ENCODE results near the gene ZNF747. TPM values are rescaled to one million over a fixed set of nuclear protein-coding genes. Genes with fewer than 3 reads are reported as not detected.

The ZNF747 gene
- total RNA-seq, 1 experiment from 2014 or later, result 10.9 TPM

DNA sequence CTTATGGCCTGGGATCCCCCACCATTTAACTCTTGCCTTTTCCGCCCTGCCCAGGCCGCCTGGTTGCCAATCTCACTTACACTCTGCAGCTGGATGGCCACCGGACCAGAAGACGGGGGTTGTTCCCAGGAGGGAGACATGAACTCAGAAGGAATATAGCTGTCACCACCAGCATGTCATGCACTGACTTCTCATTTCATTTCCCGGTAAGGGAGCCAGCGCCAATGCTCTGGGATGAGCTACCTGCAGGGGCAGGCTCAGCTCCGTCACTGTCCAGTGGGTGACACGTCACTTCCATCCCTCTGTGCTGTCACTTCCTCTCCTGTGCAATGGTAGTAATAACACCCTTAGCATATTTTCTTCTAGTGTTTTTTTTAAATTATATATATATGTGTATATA is 35.4 kb downstream of the ZNF747 start:
- no TSS peak for BruUV-seq (replicated peaks)
- no peaks in the 10 kb centered on the region for H3K4me1 ChIP-seq (ENCODE audit: control insufficient read depth, insufficient read depth, low read length)
- ChIA-PET CTCF (no interaction called here), POLR2A (no interaction called here)
- intact Hi-C loops (cut with micrococcal nuclease; ENCODE audit: unreplicated experiment) (no loop called here), in situ Hi-C loops (cut with HindIII; ENCODE audit: low pct_unique_long_range_greater_than_20kb, low sequenced_read_pairs) (no loop called here)
- no peaks in the 10 kb centered on the region for H3K27me3 ChIP-seq (ENCODE audit: control insufficient read depth, insufficient read depth, low read length)
- TF ChIP-seq CTCF (IDR thresholded peaks at IDR 0.05) (no peak), TCF7L2 (IDR thresholded peaks at IDR 0.05; ENCODE audit: low read depth, low read length) (no peak), POLR2AphosphoS5 (IDR thresholded peaks at IDR 0.05; ENCODE audit: low read depth, low read length) (no peak), SIN3A (IDR thresholded peaks at IDR 0.05; ENCODE audit: borderline replicate concordance, insufficient read depth, low read depth, low read length) (no peak)
- TF ChIP-seq, protein P1, sequence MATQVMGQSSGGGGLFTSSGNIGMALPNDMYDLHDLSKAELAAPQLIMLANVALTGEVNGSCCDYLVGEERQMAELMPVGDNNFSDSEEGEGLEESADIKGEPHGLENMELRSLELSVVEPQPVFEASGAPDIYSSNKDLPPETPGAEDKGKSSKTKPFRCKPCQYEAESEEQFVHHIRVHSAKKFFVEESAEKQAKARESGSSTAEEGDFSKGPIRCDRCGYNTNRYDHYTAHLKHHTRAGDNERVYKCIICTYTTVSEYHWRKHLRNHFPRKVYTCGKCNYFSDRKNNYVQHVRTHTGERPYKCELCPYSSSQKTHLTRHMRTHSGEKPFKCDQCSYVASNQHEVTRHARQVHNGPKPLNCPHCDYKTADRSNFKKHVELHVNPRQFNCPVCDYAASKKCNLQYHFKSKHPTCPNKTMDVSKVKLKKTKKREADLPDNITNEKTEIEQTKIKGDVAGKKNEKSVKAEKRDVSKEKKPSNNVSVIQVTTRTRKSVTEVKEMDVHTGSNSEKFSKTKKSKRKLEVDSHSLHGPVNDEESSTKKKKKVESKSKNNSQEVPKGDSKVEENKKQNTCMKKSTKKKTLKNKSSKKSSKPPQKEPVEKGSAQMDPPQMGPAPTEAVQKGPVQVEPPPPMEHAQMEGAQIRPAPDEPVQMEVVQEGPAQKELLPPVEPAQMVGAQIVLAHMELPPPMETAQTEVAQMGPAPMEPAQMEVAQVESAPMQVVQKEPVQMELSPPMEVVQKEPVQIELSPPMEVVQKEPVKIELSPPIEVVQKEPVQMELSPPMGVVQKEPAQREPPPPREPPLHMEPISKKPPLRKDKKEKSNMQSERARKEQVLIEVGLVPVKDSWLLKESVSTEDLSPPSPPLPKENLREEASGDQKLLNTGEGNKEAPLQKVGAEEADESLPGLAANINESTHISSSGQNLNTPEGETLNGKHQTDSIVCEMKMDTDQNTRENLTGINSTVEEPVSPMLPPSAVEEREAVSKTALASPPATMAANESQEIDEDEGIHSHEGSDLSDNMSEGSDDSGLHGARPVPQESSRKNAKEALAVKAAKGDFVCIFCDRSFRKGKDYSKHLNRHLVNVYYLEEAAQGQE (IDR thresholded peaks at IDR 0.05; ENCODE audit: insufficient read depth in 1 of 2, low read depth in 2 of 2, low read length in 1 of 2), result no peak
- H3K36me3 ChIP-seq (ENCODE audit: control insufficient read depth, insufficient read depth, low read length), result no peaks in the 10 kb centered on the region
- H3K4me3 ChIP-seq (ENCODE audit: low read depth in 2 of 2, low read length in 2 of 2), result no peak overlapping the region
- ATAC-seq, result peak; percentile 35; the same call in 1 of the 2 replicates
- H3K9me3 ChIP-seq (ENCODE audit: control insufficient read depth, insufficient read depth, low read depth, low read length), result no peaks in the 10 kb centered on the region
- no peak for DNase-seq (ENCODE audit: low read depth, low spot score)
- no peak overlapping the region for H3K27ac ChIP-seq (ENCODE audit: low read length)

DNA sequence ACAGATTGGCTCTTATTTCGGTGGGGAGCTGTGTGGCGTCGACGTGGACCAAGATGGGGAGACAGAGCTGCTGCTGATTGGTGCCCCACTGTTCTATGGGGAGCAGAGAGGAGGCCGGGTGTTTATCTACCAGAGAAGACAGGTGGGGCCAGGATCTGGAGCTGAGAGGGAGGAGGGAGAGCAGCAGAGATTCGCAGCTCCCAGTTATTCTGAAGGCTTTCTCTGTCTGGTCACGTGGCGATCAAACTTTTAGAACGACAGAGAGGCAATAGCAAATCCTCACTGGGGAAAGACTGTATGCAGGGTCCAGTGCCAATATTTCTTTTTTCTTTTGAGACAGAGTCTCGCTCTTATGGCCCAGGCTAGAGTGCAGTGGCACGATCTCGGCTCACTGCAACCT is 39.9 kb downstream of the ZNF747 start:
- POLR2A ChIA-PET, result interaction anchor here (0.6 kb wide), 1 partner anchor 63 kb away, joined by 6 read pairs; no protein-coding TSS in a partner anchor

More for the DNA sequence above, 39.9 kb downstream of the ZNF747 start:
- ATAC-seq, result peak; percentile 20; the same call in 1 of the 2 replicates
- BruUV-seq (replicated peaks), result no TSS peak
- 0 out of 2 replicates have a peak, but pooled peaks cover 3% of the 10 kb centered on the region for H3K4me1 ChIP-seq (ENCODE audit: control insufficient read depth, insufficient read depth, low read length)
- no peak overlapping the region for H3K4me3 ChIP-seq (ENCODE audit: low read depth in 2 of 2, low read length in 2 of 2)
- DNase-seq (ENCODE audit: low read depth, low spot score), result no peak
- no peak for TF ChIP-seq CTCF (IDR thresholded peaks at IDR 0.05)
- no peak for TF ChIP-seq TCF7L2 (IDR thresholded peaks at IDR 0.05; ENCODE audit: low read depth, low read length)
- no peak for TF ChIP-seq POLR2AphosphoS5 (IDR thresholded peaks at IDR 0.05; ENCODE audit: low read depth, low read length)
- TF ChIP-seq, protein P1 (IDR thresholded peaks at IDR 0.05; ENCODE audit: insufficient read depth in 1 of 2, low read depth in 2 of 2, low read length in 1 of 2), result no peak
- no peak for TF ChIP-seq SIN3A (IDR thresholded peaks at IDR 0.05; ENCODE audit: borderline replicate concordance, insufficient read depth, low read depth, low read length)
- no peaks in the 10 kb centered on the region for H3K27me3 ChIP-seq (ENCODE audit: control insufficient read depth, insufficient read depth, low read length)
- CTCF ChIA-PET, result no interaction called here
- intact Hi-C loops (cut with micrococcal nuclease; ENCODE audit: unreplicated experiment), result no loop called here
- no peak overlapping the region for H3K27ac ChIP-seq (ENCODE audit: low read length)
- in situ Hi-C loops (cut with HindIII; ENCODE audit: low pct_unique_long_range_greater_than_20kb, low sequenced_read_pairs), result no loop called here
- H3K36me3 ChIP-seq (ENCODE audit: control insufficient read depth, insufficient read depth, low read length), result no peaks in the 10 kb centered on the region
- no peaks in the 10 kb centered on the region for H3K9me3 ChIP-seq (ENCODE audit: control insufficient read depth, insufficient read depth, low read depth, low read length)
